Osteocyte (in vitro differentiated cells): Measurements from ENCODE around the gene SETD4. TPM values are rescaled to one million over a fixed set of nuclear protein-coding genes. Genes with fewer than 3 reads are reported as not detected.
A peak's percentile ranks its signal among the peaks of the same experiment; 100 is the strongest.

Experiments
- DNase-seq: peaks from one replicate; pipeline ENCODE4 v3.0.0; 2021; ENCODE audit warnings: mixed read lengths; ENCODE audit not compliant: unreplicated experiment; ENCODE audit errors: extremely low spot score
- H3K27ac Mint-ChIP-seq: one replicate; pipeline ENCODE4 v1.8.0; 2021; ENCODE audit warnings: mild to moderate bottlenecking, mixed read lengths; ENCODE audit not compliant: unreplicated experiment
- H3K27me3 Mint-ChIP-seq: one replicate; pipeline ENCODE4 v1.8.0; 2021; ENCODE audit warnings: mixed read lengths; ENCODE audit not compliant: unreplicated experiment
- H3K36me3 Mint-ChIP-seq: one replicate; pipeline ENCODE4 v1.8.0; 2021; ENCODE audit warnings: mixed read lengths; ENCODE audit not compliant: unreplicated experiment
- H3K4me1 Mint-ChIP-seq: one replicate; pipeline ENCODE4 v1.8.0; 2021; ENCODE audit warnings: mixed read lengths; ENCODE audit not compliant: unreplicated experiment
- H3K4me3 Mint-ChIP-seq: one replicate; pipeline ENCODE4 v1.8.0; 2021; ENCODE audit warnings: mild to moderate bottlenecking, moderate library complexity, mixed read lengths; ENCODE audit not compliant: unreplicated experiment
- H3K9me3 Mint-ChIP-seq: one replicate; pipeline ENCODE4 v1.8.0; 2021; ENCODE audit warnings: mixed read lengths; ENCODE audit not compliant: unreplicated experiment
- total RNA-seq: library from RNA; stranded (reverse); gene quantifications from 2 replicates; pipeline ENCODE4 v1.2.1, GENCODE V29; 2021
- TF ChIP-seq, protein P1 (sequence below): fragments of 200-600 bp; sonication (generic); IDR thresholded peaks from 2 replicates; pipeline ENCODE4 v1.5.0; 2021; ENCODE audit warnings: antibody characterized with exemption, mild to moderate bottlenecking, moderate library complexity

The SETD4 gene
- total RNA-seq, 1 donor from 2014 or later = 16.6 TPM

DNA sequence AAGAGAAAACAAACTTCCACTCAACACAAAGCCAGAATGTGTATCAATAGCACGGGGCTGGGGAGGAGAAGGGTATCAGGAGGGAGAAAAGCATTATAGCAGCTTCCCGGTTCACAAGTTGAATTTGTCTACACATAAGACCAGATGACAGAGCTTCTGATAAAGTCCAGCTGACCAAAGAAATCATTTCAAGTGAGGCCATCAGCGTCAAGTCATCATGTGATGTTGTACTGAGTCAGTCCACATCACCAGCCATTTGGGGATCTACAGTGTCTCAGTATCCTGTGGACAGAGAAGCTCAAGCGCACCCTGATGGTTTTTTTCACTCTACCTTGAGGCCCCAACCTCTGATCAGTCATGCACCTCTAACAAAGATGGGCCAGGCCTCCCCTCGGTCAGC, 33.0 kb downstream of the SETD4 start:
- no peak for DNase-seq
- H3K4me1 Mint-ChIP-seq = peaks cover 14% of the 10 kb centered on the region

GRCh38 chr21:36024782-36025181, 35.5 kb downstream of the SETD4 start:
- H3K4me1 Mint-ChIP-seq = peaks cover 14% of the 10 kb centered on the region
- H3K27ac Mint-ChIP-seq = no peak overlapping the region
- H3K4me3 Mint-ChIP-seq = no peak overlapping the region
- H3K36me3 Mint-ChIP-seq = no peaks in the 10 kb centered on the region
- TF ChIP-seq, protein P1, sequence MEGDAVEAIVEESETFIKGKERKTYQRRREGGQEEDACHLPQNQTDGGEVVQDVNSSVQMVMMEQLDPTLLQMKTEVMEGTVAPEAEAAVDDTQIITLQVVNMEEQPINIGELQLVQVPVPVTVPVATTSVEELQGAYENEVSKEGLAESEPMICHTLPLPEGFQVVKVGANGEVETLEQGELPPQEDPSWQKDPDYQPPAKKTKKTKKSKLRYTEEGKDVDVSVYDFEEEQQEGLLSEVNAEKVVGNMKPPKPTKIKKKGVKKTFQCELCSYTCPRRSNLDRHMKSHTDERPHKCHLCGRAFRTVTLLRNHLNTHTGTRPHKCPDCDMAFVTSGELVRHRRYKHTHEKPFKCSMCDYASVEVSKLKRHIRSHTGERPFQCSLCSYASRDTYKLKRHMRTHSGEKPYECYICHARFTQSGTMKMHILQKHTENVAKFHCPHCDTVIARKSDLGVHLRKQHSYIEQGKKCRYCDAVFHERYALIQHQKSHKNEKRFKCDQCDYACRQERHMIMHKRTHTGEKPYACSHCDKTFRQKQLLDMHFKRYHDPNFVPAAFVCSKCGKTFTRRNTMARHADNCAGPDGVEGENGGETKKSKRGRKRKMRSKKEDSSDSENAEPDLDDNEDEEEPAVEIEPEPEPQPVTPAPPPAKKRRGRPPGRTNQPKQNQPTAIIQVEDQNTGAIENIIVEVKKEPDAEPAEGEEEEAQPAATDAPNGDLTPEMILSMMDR = no peak
- no peak for DNase-seq
- H3K9me3 Mint-ChIP-seq = no peaks in the 10 kb centered on the region
- no peaks in the 10 kb centered on the region for H3K27me3 Mint-ChIP-seq

More for the DNA sequence above, 33.0 kb downstream of the SETD4 start:
- Mint-ChIP-seq H3K27me3 (no peaks in the 10 kb centered on the region), H3K9me3 (no peaks in the 10 kb centered on the region), H3K27ac (no peak overlapping the region), H3K36me3 (no peaks in the 10 kb centered on the region), H3K4me3 (no peak overlapping the region)
- TF ChIP-seq, protein P1 = no peak

DNA sequence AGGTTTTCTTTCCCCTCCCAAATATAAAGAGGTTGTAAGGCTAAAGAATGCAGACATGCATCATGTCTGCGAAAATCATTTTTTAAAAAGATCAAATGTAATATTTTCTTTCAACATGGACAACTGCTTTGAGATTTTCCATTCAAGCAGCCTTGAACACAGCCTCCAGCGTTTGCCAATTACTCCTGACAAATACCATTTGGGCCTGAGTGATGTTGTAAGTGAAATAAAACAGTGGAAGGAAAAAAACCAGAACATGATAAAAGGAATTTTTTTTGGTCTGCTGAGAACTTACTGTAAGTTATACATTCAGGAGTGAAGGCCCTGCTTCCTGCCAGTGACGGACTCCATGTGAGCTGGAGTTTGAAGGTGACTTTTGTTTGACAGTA, 37.2 kb downstream of the SETD4 start:
- peak overlapping the region; percentile 44 for H3K27ac Mint-ChIP-seq
- H3K9me3 Mint-ChIP-seq = no peaks in the 10 kb centered on the region
- peaks cover 11% of the 10 kb centered on the region for H3K4me1 Mint-ChIP-seq

DNA sequence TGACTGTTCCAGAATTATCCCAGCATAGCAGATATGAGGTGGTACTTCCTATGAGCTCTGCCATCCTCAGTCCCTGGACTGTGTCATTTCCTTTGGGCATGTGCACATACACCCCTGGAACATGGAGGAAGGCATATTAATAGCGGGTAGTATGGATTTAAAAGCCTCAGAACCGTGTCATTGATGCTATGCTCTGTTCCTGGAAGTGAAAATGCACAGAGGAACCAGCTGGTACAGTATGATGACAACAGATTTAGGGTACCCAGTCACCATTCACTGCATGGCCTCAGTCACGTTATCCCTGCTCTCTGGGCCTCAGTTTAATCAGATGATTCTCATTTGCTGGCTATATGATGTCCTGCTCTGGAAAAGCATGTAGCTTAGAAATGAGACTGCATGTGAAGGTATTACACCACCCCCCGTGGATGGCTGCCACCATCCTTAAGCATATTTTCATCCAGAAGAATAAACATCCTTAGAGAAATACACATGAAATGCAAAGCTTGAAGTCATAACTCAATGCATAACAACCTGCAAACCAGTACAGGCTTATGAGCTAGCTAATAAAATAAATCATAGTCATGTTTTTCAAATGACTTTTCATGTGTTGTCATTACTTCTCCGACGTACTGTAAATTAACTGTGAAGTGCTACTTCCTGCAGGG, 37.8 kb downstream of the SETD4 start:
- Mint-ChIP-seq H3K27me3 (peaks cover 6% of the 10 kb centered on the region), H3K9me3 (no peaks in the 10 kb centered on the region), H3K36me3 (no peaks in the 10 kb centered on the region), H3K4me3 (no peak overlapping the region), H3K27ac (no peak overlapping the region), H3K4me1 (peaks cover 10% of the 10 kb centered on the region)
- DNase-seq = no peak
- TF ChIP-seq, protein P1 = no peak

More for the DNA sequence above, 37.2 kb downstream of the SETD4 start:
- no peak for DNase-seq
- TF ChIP-seq, protein P1 = no peak
- Mint-ChIP-seq H3K27me3 (peaks cover under 1% of the 10 kb centered on the region), H3K4me3 (no peak overlapping the region), H3K36me3 (no peaks in the 10 kb centered on the region)

- TF ChIP-seq, protein P1 = no peak
- Mint-ChIP-seq H3K4me1 (peaks cover 10% of the 10 kb centered on the region), H3K4me3 (no peak overlapping the region), H3K27me3 (peaks cover 9% of the 10 kb centered on the region), H3K9me3 (no peaks in the 10 kb centered on the region), H3K27ac (no peak overlapping the region), H3K36me3 (no peaks in the 10 kb centered on the region)
- no peak for DNase-seq
These were observed 39.0 kb downstream of the SETD4 start for GRCh38 chr21:36021251-36021837.
